ENCODE results near the gene THADA.

- no peak for TF ChIP-seq CTCF (IDR thresholded peaks at IDR 0.05; ENCODE audit: low read depth, low read length)
- TF ChIP-seq EZH2phosphoT487 (IDR thresholded peaks at IDR 0.05; ENCODE audit: low read depth): no peak
Observed at GRCh38 chr2:43438342-43438741, 157.5 kb downstream of the THADA start.
